ENCODE data around the gene PKDCC.

The PKDCC gene

GRCh38 chr2:42067521-42067920, 19.7 kb downstream of the PKDCC start:
- no peak overlapping the region for H3K4me3 ChIP-seq (ENCODE audit: low read depth, low read length)
- TF ChIP-seq CTCF (IDR thresholded peaks at IDR 0.05; ENCODE audit: insufficient read depth, low read depth, low read length, missing control alignments) = no peak
- no peak for DNase-seq (ENCODE audit: low read depth)

DNA sequence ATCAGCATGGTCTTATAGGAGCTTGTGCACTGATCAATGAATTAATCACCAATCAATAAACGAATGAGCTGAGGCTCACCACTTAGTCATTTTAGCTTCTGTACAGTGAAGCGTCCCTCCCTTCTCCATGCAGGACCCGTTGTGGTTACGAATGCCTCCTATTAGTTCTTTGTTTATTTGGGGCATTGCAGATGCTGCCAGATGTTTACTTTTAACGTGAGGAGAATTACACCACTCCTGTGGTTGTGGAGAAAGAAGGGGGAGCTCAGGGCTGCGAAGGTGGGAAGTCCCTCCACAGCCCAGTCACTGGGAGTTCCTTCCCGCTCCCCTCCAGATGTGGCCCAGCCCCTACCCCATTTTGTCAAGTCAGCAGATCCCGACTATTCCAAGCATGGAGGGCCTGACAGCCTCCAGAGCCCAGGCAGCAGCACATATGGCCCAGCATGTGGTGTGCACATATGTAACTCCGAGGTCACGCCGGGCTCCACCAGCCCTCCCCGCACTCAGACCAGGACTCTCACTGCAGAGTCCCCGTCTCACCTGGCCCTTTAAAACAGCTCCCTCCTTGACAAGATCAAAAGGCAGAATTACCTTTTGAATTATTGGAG, 20.9 kb downstream of the PKDCC start:
- TF ChIP-seq CTCF (IDR thresholded peaks at IDR 0.05; ENCODE audit: insufficient read depth, low read depth, low read length, missing control alignments) = no peak
- no peak for DNase-seq (ENCODE audit: low read depth)
- no peak overlapping the region for H3K4me3 ChIP-seq (ENCODE audit: low read depth, low read length)

- TF ChIP-seq CTCF (IDR thresholded peaks at IDR 0.05; ENCODE audit: insufficient read depth, low read depth, low read length, missing control alignments) = no peak
Observed at GRCh38 chr2:42069568-42069967, 21.7 kb downstream of the PKDCC start.

GRCh38 chr2:42071791-42072190, 24.0 kb downstream of the PKDCC start:
- no peak for DNase-seq (ENCODE audit: low read depth)
- H3K4me3 ChIP-seq (ENCODE audit: low read depth, low read length) = no peak overlapping the region
- TF ChIP-seq CTCF (IDR thresholded peaks at IDR 0.05; ENCODE audit: insufficient read depth, low read depth, low read length, missing control alignments) = no peak

More at GRCh38 chr2:42069568-42069967, 21.7 kb downstream of the PKDCC start:
- DNase-seq (ENCODE audit: low read depth) = no peak
- no peak overlapping the region for H3K4me3 ChIP-seq (ENCODE audit: low read depth, low read length)

GRCh38 chr2:42072349-42073118, 24.7 kb downstream of the PKDCC start:
- no peak for TF ChIP-seq CTCF (IDR thresholded peaks at IDR 0.05; ENCODE audit: insufficient read depth, low read depth, low read length, missing control alignments)
- no peak for DNase-seq (ENCODE audit: low read depth)
- no peak overlapping the region for H3K4me3 ChIP-seq (ENCODE audit: low read depth, low read length)

DNA sequence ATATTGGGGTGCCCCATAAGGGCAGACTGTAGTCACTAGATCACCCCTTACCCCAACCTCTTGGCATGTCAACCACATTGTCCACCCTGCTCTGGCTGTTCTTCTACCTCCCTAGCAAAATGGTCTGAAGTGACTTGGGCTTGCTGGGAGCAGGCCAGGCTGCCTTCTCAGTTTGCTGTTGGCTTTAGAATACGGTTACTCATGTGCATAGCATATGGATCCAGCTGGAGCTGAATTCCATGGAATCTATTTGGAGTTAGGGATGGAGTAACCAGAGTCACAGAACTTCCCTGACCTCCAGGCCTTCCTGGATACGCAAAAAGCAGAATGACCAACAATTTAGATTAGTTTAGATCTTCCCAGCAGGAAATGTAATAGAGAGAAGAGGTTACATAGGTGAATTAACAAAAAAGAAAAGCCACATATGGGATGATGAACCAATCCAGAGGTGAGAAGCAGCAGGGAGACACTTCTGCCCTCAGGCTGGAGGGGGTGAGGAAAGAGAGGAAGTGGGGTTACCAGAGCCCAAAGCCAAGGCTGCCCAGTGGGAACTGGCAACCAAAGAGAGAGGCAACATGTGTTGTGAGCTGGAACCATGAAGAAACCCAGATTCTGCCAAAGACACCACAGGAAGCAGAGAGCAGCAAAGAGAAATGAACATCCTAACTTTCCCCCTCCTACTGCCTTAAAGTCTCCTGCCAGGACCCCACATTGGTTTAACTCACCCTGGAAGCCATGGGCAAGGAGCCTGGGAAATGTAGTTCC, 26.1 kb downstream of the PKDCC start:
- H3K4me3 ChIP-seq (ENCODE audit: low read depth, low read length) = no peak overlapping the region
- DNase-seq (ENCODE audit: low read depth) = no peak
- TF ChIP-seq CTCF (IDR thresholded peaks at IDR 0.05; ENCODE audit: insufficient read depth, low read depth, low read length, missing control alignments) = no peak
